ENCODE data around the gene MACO1. TPM values are rescaled to one million over a fixed set of nuclear protein-coding genes. Genes with fewer than 3 reads are reported as not detected.

MACO1 gene
- total and polyA plus RNA-seq, 9 of the 15 experiments (the other 6 are each of a cell fraction or from before 2014, with no cell fraction given): 4.6 to 28.4 (median 21.7) TPM

DNA sequence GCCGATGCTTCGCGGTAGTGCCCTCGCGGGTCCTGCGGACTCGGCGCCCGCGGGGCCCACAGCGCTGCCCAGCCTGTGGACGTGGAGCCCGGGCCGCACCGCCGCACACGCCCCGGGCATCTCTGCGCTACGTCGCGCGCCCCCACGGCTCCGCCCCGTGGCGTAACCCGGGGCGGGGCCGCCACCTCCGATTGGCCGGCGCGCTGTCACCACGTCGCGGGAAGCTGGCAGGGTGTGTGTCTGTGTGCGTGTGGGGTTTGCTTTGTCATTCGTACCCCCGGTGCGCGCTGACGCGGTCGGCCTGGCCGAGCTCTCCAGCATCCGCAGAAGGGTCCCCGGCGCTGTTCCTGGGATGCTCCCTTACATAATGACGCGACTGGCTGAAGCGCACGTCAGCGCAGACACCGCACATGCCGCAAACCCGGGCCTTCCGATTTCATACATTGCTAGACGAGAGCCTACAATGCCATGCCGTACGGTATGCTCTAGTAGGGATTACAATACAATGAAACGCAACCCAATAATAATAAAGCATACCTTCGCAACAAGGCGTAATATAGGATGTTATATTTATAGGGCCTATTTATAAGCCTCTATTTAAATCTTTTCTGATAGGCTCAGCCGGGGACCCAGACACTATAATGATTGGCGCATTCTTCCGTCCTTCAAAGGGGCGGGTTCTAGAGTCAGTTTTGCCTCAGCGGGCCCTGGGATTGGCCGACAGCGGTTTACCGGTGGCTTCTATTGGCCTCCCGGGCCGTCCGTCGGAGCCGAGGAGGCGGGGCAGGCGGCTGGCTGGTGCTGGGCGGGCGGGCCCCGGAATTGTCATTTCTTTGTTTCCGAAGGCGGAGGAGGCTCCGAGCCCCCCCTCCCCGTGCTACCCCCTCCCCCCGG lies at the start of gene MACO1 (continued):
- TF ChIP-seq GTF2A2 (tag; IDR thresholded peaks at IDR 0.05): 0 out of 2 replicates have a peak, but pooled peaks have one; percentile 11
- TF ChIP-seq ZNF431 (CRISPR knock-in tag; IDR thresholded peaks at IDR 0.05): peak; percentile 72
- TF ChIP-seq ZNF75A (CRISPR knock-in tag; IDR thresholded peaks at IDR 0.05): no peak; the same call in 1 of the 2 replicates
- TF ChIP-seq, protein P1, sequence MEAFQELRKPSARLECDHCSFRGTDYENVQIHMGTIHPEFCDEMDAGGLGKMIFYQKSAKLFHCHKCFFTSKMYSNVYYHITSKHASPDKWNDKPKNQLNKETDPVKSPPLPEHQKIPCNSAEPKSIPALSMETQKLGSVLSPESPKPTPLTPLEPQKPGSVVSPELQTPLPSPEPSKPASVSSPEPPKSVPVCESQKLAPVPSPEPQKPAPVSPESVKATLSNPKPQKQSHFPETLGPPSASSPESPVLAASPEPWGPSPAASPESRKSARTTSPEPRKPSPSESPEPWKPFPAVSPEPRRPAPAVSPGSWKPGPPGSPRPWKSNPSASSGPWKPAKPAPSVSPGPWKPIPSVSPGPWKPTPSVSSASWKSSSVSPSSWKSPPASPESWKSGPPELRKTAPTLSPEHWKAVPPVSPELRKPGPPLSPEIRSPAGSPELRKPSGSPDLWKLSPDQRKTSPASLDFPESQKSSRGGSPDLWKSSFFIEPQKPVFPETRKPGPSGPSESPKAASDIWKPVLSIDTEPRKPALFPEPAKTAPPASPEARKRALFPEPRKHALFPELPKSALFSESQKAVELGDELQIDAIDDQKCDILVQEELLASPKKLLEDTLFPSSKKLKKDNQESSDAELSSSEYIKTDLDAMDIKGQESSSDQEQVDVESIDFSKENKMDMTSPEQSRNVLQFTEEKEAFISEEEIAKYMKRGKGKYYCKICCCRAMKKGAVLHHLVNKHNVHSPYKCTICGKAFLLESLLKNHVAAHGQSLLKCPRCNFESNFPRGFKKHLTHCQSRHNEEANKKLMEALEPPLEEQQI (IDR thresholded peaks at IDR 0.05): no peak
- TF ChIP-seq, protein P2, sequence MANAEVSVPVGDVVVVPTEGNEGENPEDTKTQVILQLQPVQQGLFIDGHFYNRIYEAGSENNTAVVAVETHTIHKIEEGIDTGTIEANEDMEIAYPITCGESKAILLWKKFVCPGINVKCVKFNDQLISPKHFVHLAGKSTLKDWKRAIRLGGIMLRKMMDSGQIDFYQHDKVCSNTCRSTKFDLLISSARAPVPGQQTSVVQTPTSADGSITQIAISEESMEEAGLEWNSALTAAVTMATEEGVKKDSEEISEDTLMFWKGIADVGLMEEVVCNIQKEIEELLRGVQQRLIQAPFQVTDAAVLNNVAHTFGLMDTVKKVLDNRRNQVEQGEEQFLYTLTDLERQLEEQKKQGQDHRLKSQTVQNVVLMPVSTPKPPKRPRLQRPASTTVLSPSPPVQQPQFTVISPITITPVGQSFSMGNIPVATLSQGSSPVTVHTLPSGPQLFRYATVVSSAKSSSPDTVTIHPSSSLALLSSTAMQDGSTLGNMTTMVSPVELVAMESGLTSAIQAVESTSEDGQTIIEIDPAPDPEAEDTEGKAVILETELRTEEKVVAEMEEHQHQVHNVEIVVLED (CRISPR knock-in tag; IDR thresholded peaks at IDR 0.05): peak; percentile 92
- TF ChIP-seq MYC (IDR thresholded peaks at IDR 0.05; ENCODE audit: low read depth, low read length): peak; percentile 89; the same call in 1 of the 2 replicates
- TF ChIP-seq MYC (CRISPR knock-in tag; IDR thresholded peaks at IDR 0.05; ENCODE audit: borderline replicate concordance, low read depth): peak; percentile 65; the same call in 1 of the 2 replicates
- TF ChIP-seq HMG20B (CRISPR knock-in tag; IDR thresholded peaks at IDR 0.05): no peak
- no peak for TF ChIP-seq XRCC3 (IDR thresholded peaks at IDR 0.05)
- no peak for TF ChIP-seq BCL6 (CRISPR knock-in tag; IDR thresholded peaks at IDR 0.05)
- peak; percentile 97 for TF ChIP-seq MBD2 (IDR thresholded peaks at IDR 0.05; ENCODE audit: borderline replicate concordance, low read depth)
- no peak for TF ChIP-seq MIER1 (IDR thresholded peaks at IDR 0.05; ENCODE audit: low read depth)
- TF ChIP-seq, protein P3, sequence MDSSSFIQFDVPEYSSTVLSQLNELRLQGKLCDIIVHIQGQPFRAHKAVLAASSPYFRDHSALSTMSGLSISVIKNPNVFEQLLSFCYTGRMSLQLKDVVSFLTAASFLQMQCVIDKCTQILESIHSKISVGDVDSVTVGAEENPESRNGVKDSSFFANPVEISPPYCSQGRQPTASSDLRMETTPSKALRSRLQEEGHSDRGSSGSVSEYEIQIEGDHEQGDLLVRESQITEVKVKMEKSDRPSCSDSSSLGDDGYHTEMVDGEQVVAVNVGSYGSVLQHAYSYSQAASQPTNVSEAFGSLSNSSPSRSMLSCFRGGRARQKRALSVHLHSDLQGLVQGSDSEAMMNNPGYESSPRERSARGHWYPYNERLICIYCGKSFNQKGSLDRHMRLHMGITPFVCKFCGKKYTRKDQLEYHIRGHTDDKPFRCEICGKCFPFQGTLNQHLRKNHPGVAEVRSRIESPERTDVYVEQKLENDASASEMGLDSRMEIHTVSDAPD (CRISPR knock-in tag; IDR thresholded peaks at IDR 0.05): no peak
- peak; percentile 95 for TF ChIP-seq FOXK1 (CRISPR knock-in tag; IDR thresholded peaks at IDR 0.05; ENCODE audit: borderline replicate concordance)
- TF ChIP-seq, protein P4, sequence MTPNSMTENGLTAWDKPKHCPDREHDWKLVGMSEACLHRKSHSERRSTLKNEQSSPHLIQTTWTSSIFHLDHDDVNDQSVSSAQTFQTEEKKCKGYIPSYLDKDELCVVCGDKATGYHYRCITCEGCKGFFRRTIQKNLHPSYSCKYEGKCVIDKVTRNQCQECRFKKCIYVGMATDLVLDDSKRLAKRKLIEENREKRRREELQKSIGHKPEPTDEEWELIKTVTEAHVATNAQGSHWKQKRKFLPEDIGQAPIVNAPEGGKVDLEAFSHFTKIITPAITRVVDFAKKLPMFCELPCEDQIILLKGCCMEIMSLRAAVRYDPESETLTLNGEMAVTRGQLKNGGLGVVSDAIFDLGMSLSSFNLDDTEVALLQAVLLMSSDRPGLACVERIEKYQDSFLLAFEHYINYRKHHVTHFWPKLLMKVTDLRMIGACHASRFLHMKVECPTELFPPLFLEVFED (CRISPR knock-in tag; conservative IDR thresholded peaks at IDR 0.05): no peak
- TF ChIP-seq EWSR1 (IDR thresholded peaks at IDR 0.05; ENCODE audit: borderline replicate concordance, low read depth, partially characterized antibody): no peak
- no peak for TF ChIP-seq SRSF3 (IDR thresholded peaks at IDR 0.05; ENCODE audit: insufficient read depth, low read length)
- TF ChIP-seq ZNF165 (CRISPR knock-in tag; IDR thresholded peaks at IDR 0.05; ENCODE audit: borderline replicate concordance): no peak
- no peak for TF ChIP-seq SMARCC2 (IDR thresholded peaks at IDR 0.05; ENCODE audit: low read depth)
- TF ChIP-seq ZNF668 (CRISPR knock-in tag; IDR thresholded peaks at IDR 0.05): no peak
- TF ChIP-seq CHD1 (IDR thresholded peaks at IDR 0.05; ENCODE audit: low read length): peak; percentile 91
- peak; percentile 73 for TF ChIP-seq TARDBP (IDR thresholded peaks at IDR 0.05)

All from K562 (cell line).